Caco-2 (cell line): ENCODE measurements around the gene TRAPPC6A. TPM values are rescaled to one million over a fixed set of nuclear protein-coding genes. Genes with fewer than 3 reads are reported as not detected.
"Not testable (repeated sequence)": the region's sequence is repeated elsewhere in the genome, so short reads cannot be mapped to it uniquely, and the experiment has no call there.

Source experiments
- BruUV-seq: library from RNA; stranded (reverse); fragments of 400-500 nt; replicated peaks from 2 replicates; lab custom pipeline; 2021; lab: Mats Ljungman, UMichigan
- CTCF ChIA-PET: fragments of 300-600 bp; sonication (Branson Sonifier 250); formaldehyde crosslinking; loops from one replicate; lab custom pipeline; 2022; ENCODE audit warnings: antibody characterized with exemption; lab: Charles Lee
- POLR2A ChIA-PET: fragments of 300-600 bp; sonication (Branson Sonifier 250); formaldehyde crosslinking; loops from one replicate; lab custom pipeline; 2022; ENCODE audit warnings: antibody characterized with exemption; lab: Charles Lee
- DNase-seq, 2 experiments: peaks; one replicate each; pipeline versions ENCODE4 v3.0.0 to v3.0.0-alpha.2; 2020 to 2022
- H3K27me3 ChIP-seq: replicated peaks from 2 replicates; pipeline ENCODE4 v1.6.0; 2011; ENCODE audit warnings: low read length; ENCODE audit not compliant: control insufficient read depth, insufficient read depth
- H3K36me3 ChIP-seq: 2 replicates; pipeline ENCODE4 v1.5.1; 2011; ENCODE audit warnings: low read length; ENCODE audit not compliant: control insufficient read depth, insufficient read depth
- H3K4me1 ChIP-seq: fragments of 250-450 bp; sonication (Bioruptor Pico); 2 replicates; pipeline ENCODE4 v1.5.1; 2020; ENCODE audit warnings: mild to moderate bottlenecking
- H3K4me3 ChIP-seq: 2 replicates; pipeline ENCODE4 v1.5.1; 2011; ENCODE audit warnings: low read depth, mild to moderate bottlenecking, control low read depth, low read length
- H3K9me3 ChIP-seq: fragments of 250-450 bp; sonication (Bioruptor Pico); 2 replicates; pipeline ENCODE4 v1.5.1; 2020; ENCODE audit warnings: mild to moderate bottlenecking, moderate library complexity
- H3K27ac Mint-ChIP-seq: one replicate; pipeline ENCODE4 v1.8.0; 2022; ENCODE audit warnings: mixed read lengths; ENCODE audit not compliant: unreplicated experiment
- H3K27me3 Mint-ChIP-seq: one replicate; pipeline ENCODE4 v1.8.0; 2022; ENCODE audit warnings: mixed read lengths; ENCODE audit not compliant: insufficient read depth, unreplicated experiment
- H3K36me3 Mint-ChIP-seq: one replicate; pipeline ENCODE4 v1.8.0; 2022; ENCODE audit warnings: mild to moderate bottlenecking, mixed read lengths; ENCODE audit not compliant: insufficient read depth, unreplicated experiment
- H3K4me1 Mint-ChIP-seq: one replicate; pipeline ENCODE4 v1.8.0; 2022; ENCODE audit warnings: low read depth, mixed read lengths; ENCODE audit not compliant: unreplicated experiment
- H3K4me3 Mint-ChIP-seq: one replicate; pipeline ENCODE4 v1.8.0; 2022; ENCODE audit warnings: mild to moderate bottlenecking, moderate library complexity, mixed read lengths; ENCODE audit not compliant: unreplicated experiment
- H3K9me3 Mint-ChIP-seq: one replicate; pipeline ENCODE4 v1.8.0; 2022; ENCODE audit warnings: mixed read lengths; ENCODE audit not compliant: unreplicated experiment
- intact Hi-C: fragments of 100-400 bp; cut with micrococcal nuclease; formaldehyde crosslinking; loops from one replicate; pipeline ENCODE4 v1.10.0; 2022; ENCODE audit not compliant: unreplicated experiment
- total RNA-seq: library from RNA; stranded (reverse); gene quantifications from 2 replicates; pipeline ENCODE4 v1.2.3, GENCODE V29; 2022
- TF ChIP-seq, protein P1 (sequence below), 2 experiments: fragments of 200-600 bp in 1 of 2; IDR thresholded peaks; 1 replicate in 1 of 2; 2 replicates in 1 of 2; pipeline versions ENCODE4 v1.5.1 to v1.8.0; 2011 to 2022; ENCODE audit warnings: antibody characterized with exemption in 1 of 2, control low read depth in 1 of 2, inconsistent platforms in 1 of 2, low read depth in 1 of 2, low read length in 1 of 2, mild to moderate bottlenecking in 1 of 2, moderate library complexity in 1 of 2; ENCODE audit not compliant: insufficient read depth in 1 of 2, severe bottlenecking in 1 of 2, unreplicated experiment in 1 of 2

TRAPPC6A gene
- total RNA-seq, 1 experiment from 2014 or later, result 53.2 TPM

DNA sequence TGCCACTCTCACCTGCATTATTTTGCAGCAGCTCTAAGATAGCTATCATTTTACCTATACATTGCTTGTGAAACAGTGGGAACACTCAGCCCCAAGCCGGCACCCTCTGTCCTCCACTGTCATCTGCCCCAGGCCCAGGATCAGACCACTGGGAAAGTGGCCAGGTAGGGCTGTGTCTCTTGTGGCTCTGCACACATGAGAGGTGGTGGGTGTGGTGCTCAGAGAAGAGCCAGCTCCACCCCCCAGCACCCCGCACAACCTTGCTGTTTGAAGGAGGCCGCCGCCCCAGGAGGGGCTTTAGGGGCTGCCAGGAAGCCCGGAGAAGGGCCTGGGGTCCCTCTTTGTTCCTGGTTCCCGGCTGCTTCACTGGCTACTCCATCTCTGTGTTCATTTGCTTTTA, 58.5 kb downstream of the TRAPPC6A start:
- Histone ChIP-seq H3K27me3 (no peaks in the 10 kb centered on the region), H3K36me3 (no peaks in the 10 kb centered on the region), H3K9me3 (no peaks in the 10 kb centered on the region), H3K4me1 (peaks cover 12% of the 10 kb centered on the region), H3K4me3 (no peak overlapping the region)
- Mint-ChIP-seq H3K27ac (no peak overlapping the region), H3K27me3 (no peaks in the 10 kb centered on the region), H3K4me3 (no peak overlapping the region), H3K4me1 (peaks cover 34% of the 10 kb centered on the region), H3K36me3 (peaks cover 25% of the 10 kb centered on the region), H3K9me3 (no peaks in the 10 kb centered on the region)
- TF ChIP-seq, protein P1, sequence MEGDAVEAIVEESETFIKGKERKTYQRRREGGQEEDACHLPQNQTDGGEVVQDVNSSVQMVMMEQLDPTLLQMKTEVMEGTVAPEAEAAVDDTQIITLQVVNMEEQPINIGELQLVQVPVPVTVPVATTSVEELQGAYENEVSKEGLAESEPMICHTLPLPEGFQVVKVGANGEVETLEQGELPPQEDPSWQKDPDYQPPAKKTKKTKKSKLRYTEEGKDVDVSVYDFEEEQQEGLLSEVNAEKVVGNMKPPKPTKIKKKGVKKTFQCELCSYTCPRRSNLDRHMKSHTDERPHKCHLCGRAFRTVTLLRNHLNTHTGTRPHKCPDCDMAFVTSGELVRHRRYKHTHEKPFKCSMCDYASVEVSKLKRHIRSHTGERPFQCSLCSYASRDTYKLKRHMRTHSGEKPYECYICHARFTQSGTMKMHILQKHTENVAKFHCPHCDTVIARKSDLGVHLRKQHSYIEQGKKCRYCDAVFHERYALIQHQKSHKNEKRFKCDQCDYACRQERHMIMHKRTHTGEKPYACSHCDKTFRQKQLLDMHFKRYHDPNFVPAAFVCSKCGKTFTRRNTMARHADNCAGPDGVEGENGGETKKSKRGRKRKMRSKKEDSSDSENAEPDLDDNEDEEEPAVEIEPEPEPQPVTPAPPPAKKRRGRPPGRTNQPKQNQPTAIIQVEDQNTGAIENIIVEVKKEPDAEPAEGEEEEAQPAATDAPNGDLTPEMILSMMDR (IDR thresholded peaks at IDR 0.05; ENCODE audit: insufficient read depth in 1 of 2, low read depth in 1 of 2, low read length in 1 of 2, severe bottlenecking in 1 of 2, unreplicated experiment in 1 of 2), result no peak
- intact Hi-C loops, result no loop called here
- no peak for DNase-seq
- POLR2A ChIA-PET, result no interaction called here
- BruUV-seq, result no TSS peak
- CTCF ChIA-PET, result no interaction called here

DNA sequence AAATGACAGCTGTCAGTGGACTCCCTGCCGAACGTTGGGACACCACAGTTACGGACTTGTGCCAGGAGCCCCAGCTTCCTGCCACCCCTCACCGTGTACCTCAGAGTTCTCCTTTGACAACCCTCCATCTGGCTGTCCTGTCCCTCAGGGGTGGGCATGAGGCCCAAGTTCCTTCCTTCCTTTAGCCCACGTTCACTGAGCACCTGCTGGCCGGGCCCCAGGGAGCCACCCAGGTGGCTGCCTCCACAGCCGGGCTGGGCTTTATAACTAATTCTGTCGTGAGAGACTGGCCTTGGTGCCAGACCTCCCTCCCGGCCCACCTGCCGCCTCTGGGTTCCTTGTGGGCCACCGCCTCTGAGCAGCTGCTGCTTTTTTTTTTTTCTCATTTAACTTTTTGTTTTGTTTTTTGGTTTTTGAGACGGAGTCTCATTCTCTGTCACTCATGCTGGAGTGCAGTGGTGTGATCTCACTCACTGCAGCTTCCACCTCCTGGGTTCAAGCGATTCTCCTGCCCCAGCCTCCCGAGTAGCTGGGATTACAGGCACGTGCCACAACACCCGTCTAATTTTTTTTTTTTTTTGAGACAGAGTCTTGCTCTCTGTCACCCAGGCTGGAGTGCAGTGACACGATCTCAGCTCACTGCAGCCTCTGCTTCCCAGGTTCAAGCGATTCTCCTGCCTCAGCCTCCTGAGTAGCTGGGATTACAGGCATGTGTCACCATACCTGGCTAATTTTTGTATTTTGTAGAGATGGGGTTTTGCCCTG, 59.3 kb downstream of the TRAPPC6A start:
- BruUV-seq, H3K4me3 Mint-ChIP-seq: not testable (repeated sequence)
- CTCF ChIA-PET, result interaction anchor here (1.7 kb wide), 1 partner anchor 42 kb away, joined by 3 read pairs; the partner anchor contains the start of gene NKPD1

DNA sequence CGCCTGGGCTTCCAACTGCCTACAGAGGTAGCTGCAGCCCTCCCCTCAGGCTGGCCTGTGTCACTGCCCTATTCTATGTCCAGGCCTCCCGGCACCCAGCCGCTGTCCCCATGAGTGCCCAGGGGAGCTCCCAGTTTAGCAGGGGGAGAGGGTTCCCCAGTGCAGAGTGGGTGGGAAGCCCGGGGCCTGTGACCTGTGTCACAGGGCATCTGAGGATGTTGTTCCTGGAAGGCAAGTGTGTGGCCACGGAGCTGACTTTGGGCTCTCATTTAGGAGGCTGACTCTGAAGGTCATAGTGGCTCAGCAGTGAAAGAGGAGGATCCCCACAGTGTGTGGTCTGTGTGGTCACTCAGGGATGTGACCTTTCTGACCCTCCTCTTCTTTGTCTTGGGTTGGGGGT, 59.9 kb downstream of the TRAPPC6A start:
- CTCF ChIA-PET, result interaction anchor here (1.7 kb wide), 1 partner anchor 43 kb away, joined by 3 read pairs; the partner anchor contains the start of gene NKPD1
- intact Hi-C loops, result no loop called here
- POLR2A ChIA-PET, result interaction anchor here (1.1 kb wide), 1 partner anchor 25 kb away, joined by 4 read pairs; the partner anchor contains the start of gene PPP1R37
- H3K9me3 ChIP-seq, result no peaks in the 10 kb centered on the region
- TF ChIP-seq, protein P1 (IDR thresholded peaks at IDR 0.05; ENCODE audit: insufficient read depth in 1 of 2, low read depth in 1 of 2, low read length in 1 of 2, severe bottlenecking in 1 of 2, unreplicated experiment in 1 of 2), result no peak
- H3K36me3 Mint-ChIP-seq, result peaks cover 22% of the 10 kb centered on the region
- H3K4me3 ChIP-seq, result no peak overlapping the region
- no peak for DNase-seq
- H3K4me1 Mint-ChIP-seq, result peaks cover 33% of the 10 kb centered on the region
- no peaks in the 10 kb centered on the region for H3K27me3 ChIP-seq
- no peak overlapping the region for H3K27ac Mint-ChIP-seq
- H3K9me3 Mint-ChIP-seq, result no peaks in the 10 kb centered on the region
- H3K36me3 ChIP-seq, result no peaks in the 10 kb centered on the region
- H3K27me3 Mint-ChIP-seq, result no peaks in the 10 kb centered on the region
- no peak overlapping the region for H3K4me3 Mint-ChIP-seq
- peaks cover 20% of the 10 kb centered on the region for H3K4me1 ChIP-seq
- BruUV-seq, result no TSS peak

More for the DNA sequence above, 59.3 kb downstream of the TRAPPC6A start:
- H3K27me3 Mint-ChIP-seq, DNase-seq, intact Hi-C loops, POLR2A ChIA-PET, H3K4me3 ChIP-seq, H3K27me3 ChIP-seq, H3K27ac Mint-ChIP-seq, H3K9me3 Mint-ChIP-seq, H3K36me3 ChIP-seq, H3K9me3 ChIP-seq: not testable (repeated sequence)
- H3K4me1 ChIP-seq, result peaks cover 18% of the 10 kb centered on the region
- Mint-ChIP-seq H3K36me3 (peaks cover 25% of the 10 kb centered on the region), H3K4me1 (peaks cover 30% of the 10 kb centered on the region)
